Right kidney (tissue), 1 donor: Measurements from ENCODE around the gene PAX4.

Experiments
- DNase-seq: peaks from one replicate; pipeline ENCODE4 v3.0.0-alpha.2; 2016

The PAX4 gene

GRCh38 chr7:127629268-127629854 lies 11.4 kb upstream of the PAX4 start:
- no peak for DNase-seq

DNA sequence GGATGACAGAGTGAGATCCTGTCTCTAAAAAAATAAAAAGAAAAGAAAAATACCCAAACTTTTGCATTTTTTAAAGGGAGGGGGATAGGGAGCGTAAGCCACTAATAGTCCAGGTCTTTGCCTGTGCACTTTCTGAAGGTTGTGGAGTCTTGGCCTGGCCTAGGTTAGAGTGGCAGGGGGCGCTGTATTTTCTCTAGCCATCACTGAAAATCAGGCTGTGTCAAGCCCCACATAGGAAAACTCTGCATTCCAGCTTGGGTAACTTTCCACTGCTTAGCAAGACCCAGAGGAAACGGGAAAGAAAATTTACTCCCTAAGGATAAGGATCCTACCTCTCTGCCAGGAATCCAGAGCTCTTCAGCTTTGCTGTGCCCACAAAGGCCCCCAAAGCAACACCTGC lies 10.5 kb upstream of the PAX4 start:
- no peak for DNase-seq

DNA sequence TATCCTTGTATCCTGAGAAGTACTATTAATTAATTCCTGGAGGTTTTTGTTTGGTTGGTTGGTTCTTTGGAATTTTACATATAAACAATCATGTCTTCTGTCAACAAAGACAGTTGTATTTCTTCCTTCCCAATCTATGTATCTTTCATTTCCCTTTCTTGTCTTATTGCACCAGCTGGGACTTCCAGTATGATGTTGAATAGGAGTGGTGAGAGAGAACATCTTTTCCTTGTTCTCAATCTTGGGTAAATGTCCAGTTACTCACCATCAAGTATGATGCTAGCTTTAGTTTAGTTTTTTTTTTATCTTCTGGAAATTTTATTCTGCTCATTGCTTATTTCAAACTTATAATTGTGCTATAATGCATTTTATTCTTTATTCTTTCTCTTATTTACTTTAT lies 7.4 kb upstream of the PAX4 start:
- no peak for DNase-seq

GRCh38 chr7:127620406-127621233 lies 2.7 kb upstream of the PAX4 start:
- no peak for DNase-seq

GRCh38 chr7:127619681-127620405 lies 1.9 kb upstream of the PAX4 start:
- DNase-seq: peak; percentile 52

DNA sequence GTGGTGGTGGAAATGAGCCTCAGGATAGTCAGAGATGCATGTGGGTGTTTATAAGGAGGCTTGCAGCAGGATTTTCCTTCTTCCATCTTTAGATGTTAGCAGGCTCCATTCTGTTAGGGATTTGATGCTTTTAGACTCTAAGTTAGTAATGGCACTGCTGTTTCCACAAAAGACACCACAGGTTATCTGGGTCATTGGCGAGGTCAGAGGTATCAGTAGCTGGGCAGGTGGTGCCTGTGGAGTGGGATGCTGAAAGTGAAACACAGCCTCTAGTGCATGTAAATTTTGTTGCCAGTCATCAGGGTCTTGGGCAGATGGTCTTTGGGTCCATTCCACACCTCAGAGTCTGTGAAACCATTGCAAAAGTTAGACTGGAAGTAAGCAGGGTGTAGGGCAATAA lies 833 bp upstream of the PAX4 start:
- DNase-seq: no peak

- DNase-seq: no peak
Observed at GRCh38 chr7:127616724-127617123, 1.2 kb downstream of the PAX4 start.

- DNase-seq: no peak
Observed at GRCh38 chr7:127612263-127612662, 5.7 kb downstream of the PAX4 start.

DNA sequence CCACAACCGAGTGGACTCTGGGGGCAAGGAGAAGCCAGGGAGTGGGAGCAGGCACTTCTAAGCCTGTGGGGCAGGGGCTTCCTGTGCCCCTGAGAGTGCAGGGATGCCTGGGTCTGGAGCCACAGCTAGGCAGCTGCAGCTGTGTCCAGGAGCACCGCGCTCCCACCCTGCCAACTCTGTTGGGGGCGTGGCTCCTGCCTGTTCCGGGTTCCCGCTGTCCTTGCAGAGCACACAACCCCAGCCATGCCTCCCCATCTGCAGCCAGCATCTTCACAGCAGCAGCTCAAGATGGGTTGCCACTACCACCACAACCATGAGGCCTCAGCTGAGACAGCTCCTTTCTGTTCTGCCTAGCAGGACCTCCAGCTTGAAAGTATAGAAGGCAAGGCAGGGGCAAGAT lies 8.6 kb downstream of the PAX4 start:
- no peak for DNase-seq

DNA sequence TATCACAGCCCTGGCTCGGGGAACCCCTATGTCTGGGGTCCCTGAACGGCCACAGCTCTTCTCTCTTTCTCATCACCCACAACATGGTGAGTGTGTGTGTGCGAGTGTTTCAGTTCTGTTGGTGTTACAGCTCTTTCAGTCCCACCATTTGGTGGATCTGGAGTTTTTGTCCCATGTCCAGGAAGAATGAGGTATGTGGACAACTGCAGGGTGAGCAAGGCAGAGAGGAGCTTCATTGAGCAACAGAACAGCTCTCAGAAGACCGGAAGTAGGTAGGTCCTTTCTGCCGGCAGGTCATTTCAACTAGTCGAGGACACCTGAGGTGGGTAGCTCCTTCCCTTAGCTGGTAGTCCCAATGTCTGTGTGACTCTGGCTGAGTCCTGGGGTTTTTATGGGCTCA lies 9.5 kb downstream of the PAX4 start:
- DNase-seq: no peak

GRCh38 chr7:127600885-127601284 lies 17.1 kb downstream of the PAX4 start:
- DNase-seq: no peak

- no peak for DNase-seq
Observed at GRCh38 chr7:127598318-127598717, 19.6 kb downstream of the PAX4 start.

- DNase-seq: no peak
Observed at GRCh38 chr7:127595737-127596136, 22.2 kb downstream of the PAX4 start.

- DNase-seq: no peak
Observed at GRCh38 chr7:127594490-127594889, 23.5 kb downstream of the PAX4 start.

DNA sequence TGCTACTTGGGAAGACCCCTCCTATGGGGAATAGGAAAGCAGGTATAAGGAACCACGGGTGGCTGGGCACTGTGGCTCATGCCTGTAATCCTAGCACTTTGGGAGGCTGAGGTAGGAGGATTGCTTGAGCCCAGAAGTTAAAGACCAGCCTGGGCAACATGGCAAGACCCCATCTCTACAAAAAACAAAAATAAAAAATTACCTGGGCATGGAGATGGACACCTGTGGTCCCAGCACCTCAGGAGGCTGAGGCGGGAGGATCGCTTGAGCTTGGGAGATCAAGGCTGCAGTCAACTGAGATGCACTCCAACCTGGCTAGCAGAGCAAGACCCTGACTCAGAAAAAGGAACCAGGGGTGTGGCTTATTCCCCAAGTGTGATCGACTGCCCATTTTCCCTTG lies 25.4 kb downstream of the PAX4 start:
- no peak for DNase-seq

DNA sequence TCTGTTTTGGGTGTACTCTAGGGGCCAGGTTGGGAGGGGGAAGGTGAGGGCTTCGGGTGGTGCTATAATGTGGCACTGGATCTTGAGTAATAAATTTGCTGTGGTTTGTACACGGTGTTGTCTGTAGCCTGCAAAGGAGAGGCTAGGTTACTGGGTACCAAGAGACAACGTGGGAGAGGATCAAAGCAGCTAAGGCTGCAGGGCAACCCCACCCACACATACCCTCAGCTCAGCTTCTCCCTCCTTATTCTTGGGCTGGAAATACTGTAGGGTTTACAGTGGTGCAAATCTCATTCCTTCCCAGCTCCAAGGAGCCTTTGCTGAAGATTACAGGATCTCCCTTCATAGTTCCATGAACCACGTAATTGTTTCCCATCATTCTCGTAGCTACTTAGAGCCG lies 26.4 kb downstream of the PAX4 start:
- no peak for DNase-seq

- no peak for DNase-seq
Observed at GRCh38 chr7:127591189-127591588, 26.8 kb downstream of the PAX4 start.

DNA sequence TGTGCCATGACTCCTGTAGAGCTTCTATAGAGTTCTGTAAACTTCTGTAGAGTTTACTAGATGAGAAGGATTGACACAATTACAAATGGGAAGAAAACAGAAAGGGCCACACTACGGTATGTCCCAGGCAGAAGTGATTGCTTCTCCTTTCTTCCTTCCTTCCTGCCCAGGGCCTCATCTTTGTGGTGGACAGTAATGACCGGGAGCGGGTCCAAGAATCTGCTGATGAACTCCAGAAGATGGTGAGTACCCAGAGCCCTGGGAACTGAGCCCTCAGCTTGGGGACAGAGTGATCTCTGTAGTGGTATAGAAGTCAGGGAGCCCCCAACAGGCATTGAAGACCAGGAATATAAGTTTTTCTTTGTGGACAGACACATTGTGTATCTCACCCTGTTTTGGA lies 28.0 kb downstream of the PAX4 start:
- no peak for DNase-seq

GRCh38 chr7:127588697-127589482 lies 29.1 kb downstream of the PAX4 start:
- DNase-seq: no peak

DNA sequence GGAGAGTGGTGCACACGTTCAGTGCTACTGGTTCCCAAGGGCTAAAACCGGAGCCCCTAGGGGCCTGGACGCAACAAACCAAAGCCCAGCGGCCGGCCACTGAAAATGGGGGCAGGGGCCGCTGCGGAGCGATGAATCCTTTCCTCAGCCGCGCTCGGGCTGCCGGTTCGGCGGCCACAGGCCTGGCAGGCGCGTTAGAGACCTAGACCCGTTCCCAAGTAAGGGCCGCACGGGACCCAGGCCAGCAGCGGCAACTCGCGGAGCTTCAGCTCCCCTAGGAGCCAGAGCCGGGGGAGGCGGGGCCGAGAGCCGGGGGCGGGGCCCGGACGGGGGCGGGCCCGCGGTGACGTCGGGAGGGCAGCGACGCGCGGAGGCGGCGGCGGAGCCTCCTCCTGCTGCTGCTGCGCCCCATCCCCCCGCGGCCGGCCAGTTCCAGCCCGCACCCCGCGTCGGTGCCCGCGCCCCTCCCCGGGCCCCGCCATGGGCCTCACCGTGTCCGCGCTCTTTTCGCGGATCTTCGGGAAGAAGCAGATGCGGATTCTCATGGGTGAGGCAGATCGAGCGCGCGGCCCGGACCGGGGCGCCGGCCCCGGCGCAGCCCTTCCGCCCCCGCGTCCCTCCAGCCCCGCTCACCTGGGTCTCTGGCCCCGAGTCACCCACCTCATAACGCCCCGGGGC lies 29.8 kb downstream of the PAX4 start, which contains the start of gene ARF5:
ARF5 (plus strand) TSS at position 393 of the 678 bp plus-strand sequence; CDS start at position 481, 88 bp downstream.
- peak; percentile 89 for DNase-seq

DNA sequence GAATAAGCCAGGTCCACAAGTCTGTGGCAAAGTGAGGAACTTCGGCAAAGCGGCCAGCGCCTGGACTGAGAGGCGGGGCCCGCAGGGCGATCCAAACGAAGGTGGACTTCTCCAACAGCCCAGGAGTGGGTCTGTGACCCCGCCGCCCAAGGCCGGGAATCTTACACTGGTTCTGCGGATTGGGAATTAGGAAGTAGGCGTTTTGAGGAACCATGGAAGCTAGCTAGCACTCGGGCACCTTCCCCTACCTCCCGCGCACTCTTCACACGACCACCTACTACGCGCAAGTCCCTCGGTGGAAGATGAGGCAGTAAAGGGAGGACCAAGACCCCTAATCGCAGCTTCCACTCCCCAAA lies 30.3 kb downstream of the PAX4 start:
- no peak for DNase-seq

DNA sequence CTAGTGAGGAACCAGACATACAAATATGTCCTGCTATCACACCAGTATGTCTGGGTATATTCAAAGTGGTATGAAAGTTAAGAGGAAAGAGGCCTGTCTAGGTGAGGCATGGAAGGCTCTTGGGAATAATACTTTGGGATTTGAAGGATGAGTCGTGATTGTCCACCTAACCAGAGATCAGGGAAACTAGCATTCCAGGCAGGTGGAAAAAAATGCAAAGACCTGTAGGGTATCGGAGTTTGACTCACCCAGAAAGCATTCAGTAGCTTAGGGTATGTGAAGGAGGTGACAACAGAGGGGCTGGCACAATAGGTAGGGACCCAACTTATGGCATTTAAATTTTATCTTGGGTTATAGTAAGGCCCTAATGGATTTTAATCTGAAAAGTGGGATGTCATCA lies 31.6 kb downstream of the PAX4 start:
- DNase-seq: no peak
